Activated effector memory CD4-positive, alpha-beta T cell treated with anti-CD3 and anti-CD28 coated beads, Interleukin-2, amount 50 U/mL, for 16 hours (primary cell): Measurements from ENCODE around the gene STON2.
"Not testable (repeated sequence)": the region's sequence is repeated elsewhere in the genome, so short reads cannot be mapped to it uniquely, and the experiment has no call there.

Experiments used
- DNase-seq: peaks from one replicate; pipeline ENCODE4 v3.0.0-alpha.2; 2020

The STON2 gene

GRCh38 chr14:81400202-81400678 is at the start of gene STON2:
Gene STON2, minus strand, starts transcription at chr14:81400324. Its CDS starts 1,942 bp downstream, at chr14:81398382.
- no peak for DNase-seq

GRCh38 chr14:81449576-81449975 is 49.5 kb upstream of the STON2 start:
- DNase-seq: no peak

- DNase-seq: no peak
Measured at GRCh38 chr14:81449114-81449513, 49.0 kb upstream of the STON2 start.

DNA sequence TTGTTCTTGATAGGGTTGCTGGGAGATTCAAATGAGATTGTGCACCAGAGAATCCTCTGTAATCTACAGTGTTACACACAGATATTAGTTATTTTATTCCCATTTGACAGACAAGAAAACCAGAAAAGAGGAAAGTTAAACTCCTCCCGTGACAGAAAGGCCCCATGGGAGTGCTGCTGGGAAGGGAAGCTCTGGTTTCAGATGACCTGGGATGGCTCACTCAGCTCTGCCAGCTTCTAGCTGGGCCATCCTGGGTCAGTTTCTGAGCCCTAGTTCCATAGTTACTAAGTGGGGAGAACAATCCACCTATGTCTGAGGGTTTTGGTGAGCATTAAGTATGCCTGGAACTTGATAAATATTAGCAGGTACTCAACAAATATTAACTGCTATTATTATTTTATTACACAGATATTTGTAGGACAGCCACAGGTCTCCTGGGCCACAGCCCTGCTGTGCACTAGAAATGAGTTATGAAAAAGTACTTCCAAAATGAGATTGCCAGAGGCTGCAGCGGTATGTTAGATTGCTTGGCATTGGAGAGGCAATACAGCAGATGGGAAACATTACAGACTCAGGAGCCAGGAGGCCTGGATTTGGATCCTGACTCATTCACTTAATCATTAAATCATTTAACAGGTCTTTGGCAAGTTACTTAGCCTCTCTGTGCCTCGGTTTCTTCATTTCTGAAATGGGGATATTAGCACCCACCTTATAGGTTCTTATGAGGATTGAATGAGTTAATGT is 47.1 kb upstream of the STON2 start:
- no peak for DNase-seq

DNA sequence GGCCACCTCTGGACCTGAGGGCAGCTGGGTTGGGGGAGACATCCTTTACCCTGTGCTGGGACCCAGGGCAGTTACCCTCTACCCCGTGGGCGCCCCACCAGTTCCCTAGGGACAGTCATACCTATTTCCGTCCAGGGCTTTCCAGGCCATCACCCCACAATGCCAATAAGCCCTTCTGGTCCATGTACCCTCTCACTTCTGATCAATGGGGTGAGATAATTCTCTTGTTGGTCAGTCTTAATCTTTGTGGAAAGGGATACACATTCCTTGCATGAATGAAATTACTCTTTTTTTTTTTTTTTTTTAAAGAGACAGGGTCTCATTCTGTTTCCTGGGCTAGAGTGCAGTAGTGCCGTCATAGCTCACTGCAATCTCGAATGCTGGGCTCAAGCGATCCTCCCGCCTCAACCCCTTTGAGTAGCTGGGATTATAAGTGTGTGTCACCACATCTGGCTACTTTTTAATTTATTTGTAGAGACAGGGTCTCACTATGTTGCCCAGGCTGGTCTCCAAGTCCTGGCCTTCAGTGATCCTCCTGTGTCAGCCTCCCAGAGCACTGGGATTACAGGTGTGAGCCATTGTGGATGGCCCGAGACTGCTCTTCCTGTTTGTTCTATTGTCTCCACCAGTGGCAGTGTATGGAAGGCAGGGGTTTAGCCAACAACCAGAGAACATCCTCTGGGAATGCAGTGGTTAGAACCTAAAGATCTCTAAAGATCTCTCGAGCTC is 46.3 kb upstream of the STON2 start:
- DNase-seq: no peak

GRCh38 chr14:81441626-81442134 is 41.6 kb upstream of the STON2 start:
- DNase-seq: no peak

DNA sequence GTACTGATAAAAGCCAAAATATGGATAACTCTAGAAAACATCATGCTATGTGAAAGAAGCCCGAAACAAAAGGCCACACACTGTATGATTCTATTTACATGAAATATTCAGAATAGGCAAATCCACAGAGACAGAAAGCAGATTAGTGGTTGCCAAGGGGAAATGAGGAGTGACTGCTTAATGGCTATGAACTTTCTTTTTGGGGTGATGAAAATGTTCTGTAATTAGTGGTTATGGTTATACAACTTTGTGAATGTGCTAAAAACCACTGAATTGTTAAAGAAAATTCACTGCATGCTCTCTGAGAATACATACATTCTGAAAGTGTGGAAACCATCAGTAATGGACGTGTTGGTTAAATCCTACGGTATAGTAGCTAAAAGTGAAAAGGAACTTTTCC is 39.9 kb upstream of the STON2 start:
- DNase-seq: no peak

DNA sequence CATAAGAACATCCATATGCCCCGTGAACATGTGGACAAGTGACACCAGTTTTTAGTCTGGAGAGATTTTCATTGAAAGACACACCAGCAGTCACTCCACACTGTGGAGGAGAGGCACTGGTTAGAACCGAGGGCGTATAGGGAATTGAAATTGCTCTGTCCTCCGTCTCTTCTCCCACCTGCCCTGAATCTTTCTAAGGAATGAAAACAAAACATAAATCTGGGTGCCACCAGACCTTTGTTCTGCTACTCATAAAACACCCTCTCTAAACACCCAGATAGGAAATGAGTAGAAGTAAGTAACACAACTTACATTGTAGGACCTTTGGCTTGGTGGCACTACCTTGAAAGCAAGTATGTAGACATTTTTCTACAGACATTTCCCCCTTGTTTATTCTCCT is 37.1 kb upstream of the STON2 start:
- no peak for DNase-seq

DNA sequence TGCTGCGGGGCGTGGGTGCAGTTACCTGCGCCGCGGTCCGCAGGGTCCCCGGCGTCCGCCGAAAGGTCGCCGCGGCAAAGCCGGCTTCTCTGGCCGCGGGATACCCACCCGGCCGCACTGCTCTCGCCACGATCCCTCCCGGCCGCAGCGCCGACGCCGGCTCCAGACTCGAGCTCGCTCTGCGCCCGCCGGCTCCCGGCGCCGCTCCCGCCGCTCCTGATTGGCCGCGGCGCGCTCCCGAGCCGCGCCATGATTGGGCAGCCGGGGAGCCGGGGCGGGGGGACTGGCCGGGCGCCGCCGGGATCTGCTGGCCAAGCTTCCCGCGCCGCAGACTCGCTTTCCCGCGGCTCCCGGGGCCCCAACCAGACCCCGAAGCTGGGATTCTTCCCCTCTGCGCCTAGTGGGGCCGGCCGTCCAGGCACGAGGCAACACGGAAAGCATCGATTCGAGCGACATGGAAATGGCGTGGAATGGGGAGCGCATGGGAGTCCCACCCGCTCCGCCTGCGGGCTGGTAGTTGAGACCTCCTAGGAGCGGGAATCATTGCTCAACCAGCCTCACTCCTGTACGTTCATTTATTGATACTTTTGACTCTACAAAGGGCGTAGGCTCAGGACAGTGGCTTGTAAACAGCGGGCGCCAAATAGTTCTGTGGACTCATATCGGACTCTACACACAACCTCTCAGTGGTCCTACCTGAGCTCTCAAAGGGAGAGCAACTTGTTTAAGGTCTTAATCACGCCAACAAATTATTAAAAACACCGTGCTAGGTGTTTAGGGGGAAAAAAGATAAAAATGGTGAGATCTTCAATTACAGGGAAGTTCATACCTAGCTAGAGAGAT is 36.4 kb upstream of the STON2 start:
- peak; percentile 76 for DNase-seq

DNA sequence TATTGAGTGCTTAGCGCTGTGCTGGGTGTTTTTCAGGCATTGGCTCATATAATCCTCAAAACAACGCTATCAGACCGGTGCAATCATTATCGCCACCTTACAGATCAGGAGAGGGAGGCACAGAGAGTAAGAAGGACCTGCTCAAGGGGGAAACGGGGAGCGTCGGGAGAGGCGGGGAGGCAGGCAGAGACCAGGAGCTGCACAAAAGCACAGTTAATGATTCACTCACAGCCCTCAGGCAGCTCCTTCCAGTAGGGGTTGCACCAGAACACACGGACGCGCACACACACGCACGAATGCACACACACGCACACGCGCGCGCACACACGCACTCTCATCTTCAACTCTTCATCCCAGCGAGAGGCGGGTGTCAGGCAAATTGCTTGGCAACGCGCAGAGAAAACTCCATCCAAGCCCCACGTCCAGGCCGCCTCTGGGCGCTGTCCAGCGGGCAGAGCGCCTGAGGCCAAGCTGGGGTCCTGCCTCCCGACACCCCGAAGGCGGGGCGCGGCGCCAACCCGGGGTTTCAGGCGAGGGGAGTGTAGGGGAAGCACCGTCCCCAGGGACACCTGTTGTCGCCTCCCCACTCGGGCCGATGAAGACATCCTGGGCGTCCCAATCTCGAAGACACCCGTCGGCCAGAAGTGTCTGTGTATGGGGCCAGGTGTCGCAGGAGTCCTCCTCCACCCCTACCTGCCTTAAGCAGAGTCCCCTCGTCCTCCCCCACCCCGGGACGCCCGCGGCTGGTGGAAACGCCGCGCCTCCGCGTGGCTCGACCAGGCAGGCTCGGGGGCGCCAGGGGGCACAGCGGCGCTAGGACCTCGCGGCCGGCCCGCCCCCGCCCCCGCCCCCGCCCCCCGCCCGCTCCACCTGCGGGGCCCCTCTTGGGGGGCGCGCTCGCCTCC is 35.5 kb upstream of the STON2 start:
- DNase-seq: peak; percentile 66

GRCh38 chr14:81435048-81435390 is 34.9 kb upstream of the STON2 start:
- DNase-seq: no peak

DNA sequence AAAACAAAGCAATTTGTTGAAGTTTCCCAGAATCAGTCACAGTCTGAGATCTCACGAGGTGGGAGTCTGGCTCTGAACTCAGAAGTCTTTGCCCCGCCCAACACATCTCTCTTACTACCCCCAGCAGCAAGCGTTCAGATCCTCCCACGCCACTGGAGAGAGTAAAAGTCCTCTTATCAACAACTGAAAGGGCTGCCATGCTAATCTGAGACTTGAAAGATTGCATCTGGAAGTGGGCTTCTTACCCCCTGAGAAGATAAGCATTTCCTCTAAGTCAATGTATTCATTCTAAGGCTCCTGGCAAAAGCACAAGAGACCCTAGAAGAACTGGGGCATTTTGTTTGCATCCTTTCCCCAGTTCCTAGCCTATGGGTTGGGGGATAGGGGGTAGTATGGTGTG is 34.1 kb upstream of the STON2 start:
- no peak for DNase-seq

GRCh38 chr14:81433378-81433777 is 33.3 kb upstream of the STON2 start:
- DNase-seq: no peak

- no peak for DNase-seq
Measured at GRCh38 chr14:81432219-81432661, 32.1 kb upstream of the STON2 start.

DNA sequence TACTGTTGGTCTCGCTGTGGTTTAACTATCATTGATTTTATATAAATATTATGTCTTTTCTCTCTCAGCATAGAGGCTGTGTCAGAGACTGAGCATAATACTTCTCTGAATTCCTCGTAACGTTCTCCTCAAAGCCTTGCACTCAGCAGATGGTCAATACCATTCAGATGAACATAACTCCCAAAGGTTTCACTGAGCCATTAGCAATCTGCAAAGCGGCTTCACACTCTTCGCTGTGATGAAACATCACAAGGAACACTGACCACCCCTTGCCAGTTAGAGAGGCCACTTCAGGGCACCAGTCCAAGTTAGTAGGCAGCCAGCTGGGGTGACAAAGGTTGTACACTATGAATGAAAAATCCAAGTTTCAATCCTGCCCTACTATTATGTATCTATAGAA is 30.1 kb upstream of the STON2 start:
- DNase-seq: no peak

- DNase-seq: not testable (repeated sequence)
Measured at GRCh38 chr14:81429749-81430148, 29.6 kb upstream of the STON2 start.

GRCh38 chr14:81429028-81429427 is 28.9 kb upstream of the STON2 start:
- DNase-seq: no peak

DNA sequence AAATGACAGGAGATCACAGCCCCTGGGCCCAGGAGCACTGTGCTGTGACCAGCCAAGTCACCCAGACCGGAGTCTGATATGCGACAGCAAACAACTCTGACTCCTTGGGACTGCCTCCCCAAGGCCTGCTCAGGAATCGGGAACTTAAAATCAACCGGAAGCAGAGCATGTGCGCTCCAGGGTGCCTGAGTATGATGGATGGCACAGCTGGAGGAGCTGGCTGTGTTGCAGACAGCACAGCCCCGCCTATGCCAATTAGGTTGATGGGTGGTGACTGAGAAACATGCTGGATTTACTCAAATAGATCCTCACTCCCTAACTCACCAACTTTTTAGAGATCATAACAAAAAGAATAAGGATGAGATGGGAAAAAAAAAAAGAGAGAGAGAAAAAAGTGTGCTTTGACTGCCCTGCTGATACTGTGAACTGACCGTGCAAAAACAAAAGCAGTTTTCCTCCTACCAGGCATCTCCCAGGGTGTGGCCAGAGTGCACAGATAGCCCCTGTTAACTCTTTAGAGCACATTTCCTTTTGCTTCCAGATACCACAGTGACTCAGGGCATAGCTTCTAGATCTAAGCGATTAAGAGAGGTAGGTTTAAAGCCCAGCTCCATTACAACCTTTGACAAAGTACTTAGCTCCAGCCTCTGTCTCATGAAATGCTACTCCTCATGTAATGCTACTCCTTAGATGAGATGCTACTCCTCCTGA is 27.4 kb upstream of the STON2 start:
- DNase-seq: no peak

DNA sequence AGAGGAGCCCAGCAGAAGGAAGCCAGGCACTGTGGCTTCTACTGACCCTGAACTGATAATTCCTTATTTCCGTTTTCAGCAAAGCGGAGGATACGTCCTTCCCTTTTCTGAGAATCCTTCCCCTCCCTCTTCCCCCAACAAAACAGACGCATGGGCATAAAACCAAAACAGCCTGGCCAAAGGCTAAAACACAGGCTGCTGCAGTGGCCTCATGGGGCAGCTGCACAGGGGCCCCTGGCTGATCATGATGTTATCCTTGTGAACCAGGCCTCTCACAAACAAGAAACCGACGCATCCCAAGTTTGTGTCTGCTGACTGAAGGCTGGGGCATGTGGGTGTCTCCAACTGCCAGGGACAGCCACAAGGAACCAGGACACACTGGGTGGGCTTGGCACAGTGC is 23.4 kb upstream of the STON2 start:
- no peak for DNase-seq

- no peak for DNase-seq
Measured at GRCh38 chr14:81418057-81418790, 18.1 kb upstream of the STON2 start.

- no peak for DNase-seq
Measured at GRCh38 chr14:81416981-81417380, 16.9 kb upstream of the STON2 start.
